Hippocampal formation (tissue), 2 donors: ENCODE measurements around the gene TBC1D26.
"Not testable (repeated sequence)": the region's sequence is repeated elsewhere in the genome, so short reads cannot be mapped to it uniquely, and the experiment has no call there.

Experiments used
- DNase-seq, 2 donors: peaks; one replicate each; lab custom pipeline; 2025; lab: John Stamatoyannopoulos, UW

Gene TBC1D26

DNA sequence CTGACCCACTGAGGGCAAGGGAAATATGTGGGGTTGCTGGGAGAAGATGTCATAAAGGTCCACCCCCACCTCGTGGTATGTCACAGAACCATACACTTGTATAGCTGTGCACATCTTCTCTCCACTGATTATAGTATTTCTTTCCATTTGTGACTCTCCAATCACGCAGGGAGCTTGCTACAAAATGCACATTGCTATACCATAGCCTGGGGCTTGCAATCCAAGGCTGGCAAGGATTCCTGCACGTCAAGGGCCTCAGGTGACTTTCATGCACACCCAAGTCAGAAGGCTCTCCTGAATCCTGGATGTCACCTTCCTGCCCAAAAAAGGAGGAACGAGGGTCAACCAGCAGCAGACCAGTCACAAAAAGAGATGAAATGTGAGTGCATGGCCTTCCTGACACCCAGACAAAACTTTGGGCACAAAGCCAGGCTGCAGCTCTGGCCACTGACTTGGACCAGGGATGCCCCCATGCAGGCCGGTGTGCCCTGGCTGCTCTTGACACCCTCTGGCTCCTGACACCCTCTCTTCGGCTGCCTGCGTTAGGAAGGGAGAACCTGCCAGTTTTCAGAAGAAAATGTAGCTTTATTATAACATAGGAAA, 12.1 kb downstream of the TBC1D26 start:
- DNase-seq, result no peak

DNA sequence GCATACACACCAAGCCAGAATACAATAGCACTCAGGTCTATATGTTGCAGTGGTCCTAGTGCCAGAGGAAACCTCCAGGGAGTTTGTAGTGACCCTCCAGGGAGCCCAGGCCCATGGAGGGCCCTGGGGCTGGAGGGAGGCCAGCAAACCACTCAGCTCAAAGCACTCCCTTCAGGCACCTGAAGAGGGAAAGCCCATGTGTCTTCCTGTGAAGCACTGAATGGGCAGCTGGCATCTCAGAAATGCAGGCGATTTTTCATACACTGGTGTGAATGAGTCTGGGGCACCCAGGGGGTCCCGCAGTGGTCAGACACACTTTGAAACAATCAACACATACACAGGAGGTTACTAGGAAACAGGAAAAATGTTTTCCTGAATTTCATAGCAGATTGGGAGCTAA, 12.8 kb downstream of the TBC1D26 start:
- no peak for DNase-seq

DNA sequence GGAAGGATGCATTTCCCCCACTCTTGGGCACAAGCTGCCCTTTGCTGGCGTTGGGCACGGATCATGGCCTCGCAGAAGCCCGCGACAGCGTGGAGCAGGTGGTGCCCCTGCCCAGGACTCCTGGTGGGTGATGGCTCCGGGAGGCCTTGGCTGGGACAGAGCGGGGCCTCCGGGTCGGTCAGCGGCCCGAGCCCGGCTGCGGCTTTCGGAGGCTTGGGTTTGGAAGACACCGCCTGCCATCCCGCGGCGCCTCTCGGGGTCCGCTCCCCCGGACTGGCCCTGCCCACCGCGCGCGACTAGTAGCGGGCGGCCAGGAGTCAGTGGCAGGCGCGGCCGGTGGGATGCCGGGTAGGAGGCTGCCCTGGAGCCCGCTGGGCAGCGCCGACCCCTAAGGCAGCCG, 17.3 kb downstream of the TBC1D26 start:
- not testable (repeated sequence) for DNase-seq

DNA sequence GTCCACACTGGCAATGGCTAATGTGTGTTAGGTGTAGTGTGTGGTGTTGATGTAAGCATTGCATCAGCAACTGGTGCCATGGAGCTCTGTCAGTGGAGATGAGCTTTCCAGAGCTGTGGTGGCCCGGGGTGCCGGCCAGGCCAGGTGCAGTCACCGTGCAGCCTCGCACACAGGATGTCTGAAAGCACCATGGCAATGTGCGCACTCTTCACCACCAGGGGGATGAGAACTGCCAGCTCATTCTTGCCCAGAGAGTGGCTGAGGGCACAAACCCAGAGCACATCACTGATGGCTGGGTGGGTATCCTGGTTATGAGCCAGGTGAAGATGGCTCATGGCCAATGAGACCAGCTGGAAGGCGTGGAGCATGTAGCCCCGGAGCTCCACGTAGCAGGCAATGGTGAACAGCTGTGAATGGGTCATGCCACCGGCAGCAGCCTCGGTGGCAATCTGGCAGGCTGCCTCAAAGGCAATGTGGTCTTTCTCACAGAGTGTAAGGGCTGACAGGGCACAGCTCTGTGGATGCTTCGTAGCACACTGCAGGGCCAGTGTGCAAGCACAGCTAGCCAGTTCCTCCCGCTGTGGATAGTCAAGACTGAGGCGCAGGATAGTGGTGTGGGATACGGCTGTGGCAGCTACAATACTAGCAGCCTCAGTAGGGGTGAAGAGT, 36.9 kb downstream of the TBC1D26 start:
- not testable (repeated sequence) for DNase-seq

DNA sequence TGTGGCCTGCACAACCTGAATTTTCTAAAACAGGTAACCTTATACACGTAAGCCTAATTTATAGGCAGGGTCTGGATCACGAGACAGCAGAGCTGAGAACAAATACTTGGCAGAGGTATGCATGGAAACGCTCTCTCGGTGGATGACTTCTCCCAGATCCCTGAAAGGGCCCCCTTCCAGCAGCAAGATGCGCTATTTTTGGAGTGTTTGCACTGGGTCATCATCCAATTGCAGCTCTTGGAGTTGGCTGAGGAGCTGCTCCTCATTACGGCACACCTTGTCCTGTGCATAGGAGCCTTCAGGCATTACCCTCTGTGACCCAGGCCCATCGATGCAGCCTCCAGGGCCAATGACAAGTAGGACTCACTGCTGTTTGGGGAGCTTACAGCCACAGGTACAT, 38.6 kb downstream of the TBC1D26 start:
- not testable (repeated sequence) for DNase-seq

DNA sequence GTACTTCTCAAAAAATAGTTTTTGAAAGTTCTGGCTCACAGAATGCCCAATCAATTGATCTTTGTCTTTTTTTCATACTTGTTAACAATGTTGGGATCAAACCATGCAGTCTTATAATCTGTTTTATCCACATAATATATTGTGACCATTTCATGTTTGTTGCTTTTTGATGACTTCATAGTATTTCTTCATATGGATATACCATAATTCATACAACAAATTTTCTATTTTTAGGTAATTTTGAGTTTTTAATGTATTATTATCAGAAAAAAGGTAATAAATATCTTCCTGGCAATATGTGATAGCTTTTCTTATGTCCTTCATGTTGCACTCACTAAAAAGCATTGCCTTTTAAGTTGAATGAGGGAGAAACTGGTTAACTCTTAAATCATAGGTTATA, 44.8 kb downstream of the TBC1D26 start:
- DNase-seq, result no peak

DNA sequence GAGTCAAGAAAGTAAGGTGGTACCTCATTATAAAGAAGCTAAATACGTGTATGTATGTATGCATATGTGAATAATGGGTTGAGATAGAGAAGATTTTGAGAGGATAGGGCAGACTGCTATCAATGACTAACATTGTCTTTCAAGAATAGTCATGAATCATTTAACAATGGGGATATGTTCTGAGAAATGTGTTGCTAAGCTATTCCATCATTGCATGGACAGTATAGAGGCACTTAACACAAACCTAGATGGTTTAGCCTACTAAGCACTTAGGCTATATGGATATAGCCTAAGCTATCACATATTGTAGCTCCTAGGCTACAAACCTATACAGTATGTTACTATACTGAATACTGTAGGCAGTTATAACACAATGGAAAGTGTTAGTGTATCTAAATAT, 45.2 kb downstream of the TBC1D26 start:
- DNase-seq, result no peak

DNA sequence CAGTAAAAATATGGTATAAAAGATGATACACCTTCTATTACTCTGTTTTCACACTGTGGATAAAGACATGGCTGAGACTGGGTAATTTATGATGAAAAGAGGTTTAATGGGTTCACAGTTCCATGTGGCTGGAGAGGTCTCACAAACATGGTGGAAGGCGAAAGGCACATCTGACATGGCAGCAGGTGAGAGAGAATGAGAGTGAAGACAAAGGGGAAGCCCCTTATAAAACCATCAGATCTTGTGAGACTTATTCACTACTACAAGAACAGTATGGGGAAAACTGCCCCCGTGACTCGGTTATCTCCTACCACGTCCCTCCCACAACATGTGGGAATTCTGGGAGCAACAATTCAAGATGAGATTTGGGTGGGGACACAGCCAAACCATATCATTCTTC, 45.6 kb downstream of the TBC1D26 start:
- no peak for DNase-seq

DNA sequence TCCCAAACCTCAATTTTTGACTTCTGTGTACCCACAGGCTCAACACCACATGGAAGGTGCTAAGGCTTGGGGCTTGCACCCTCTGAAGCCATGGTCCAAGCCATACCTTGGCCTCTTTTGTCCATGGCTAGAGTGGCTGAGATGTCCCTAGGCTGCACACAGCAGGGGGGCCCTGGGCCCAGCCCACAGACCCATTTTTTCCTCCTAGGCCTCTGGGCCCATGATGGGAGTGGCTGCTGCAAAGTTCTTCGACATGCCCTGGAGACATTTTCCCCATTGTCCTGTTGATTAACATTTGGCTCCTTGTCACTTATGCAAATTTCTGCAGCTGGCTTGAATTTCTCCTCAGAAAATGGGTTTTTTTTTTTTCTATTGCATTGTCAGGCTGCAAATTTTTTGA, 47.0 kb downstream of the TBC1D26 start:
- no peak for DNase-seq

DNA sequence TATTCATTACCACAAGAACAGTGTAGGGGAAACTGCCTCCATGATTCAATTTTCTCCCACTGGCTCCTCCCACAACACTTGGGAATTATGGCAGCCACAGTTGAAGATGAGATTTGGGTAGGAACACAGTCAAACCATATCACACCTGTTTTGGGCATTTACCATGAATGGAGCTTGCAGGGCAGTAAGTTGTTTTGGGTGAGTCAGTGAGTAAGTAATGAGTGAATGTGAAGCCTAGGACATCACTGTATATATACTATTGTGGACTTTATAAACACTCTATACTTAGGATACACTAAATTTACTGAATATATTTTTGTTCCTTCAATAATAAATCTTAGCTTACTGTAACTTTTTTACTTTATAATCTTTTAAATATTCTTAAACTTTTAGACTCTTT, 48.1 kb downstream of the TBC1D26 start:
- DNase-seq, result no peak

DNA sequence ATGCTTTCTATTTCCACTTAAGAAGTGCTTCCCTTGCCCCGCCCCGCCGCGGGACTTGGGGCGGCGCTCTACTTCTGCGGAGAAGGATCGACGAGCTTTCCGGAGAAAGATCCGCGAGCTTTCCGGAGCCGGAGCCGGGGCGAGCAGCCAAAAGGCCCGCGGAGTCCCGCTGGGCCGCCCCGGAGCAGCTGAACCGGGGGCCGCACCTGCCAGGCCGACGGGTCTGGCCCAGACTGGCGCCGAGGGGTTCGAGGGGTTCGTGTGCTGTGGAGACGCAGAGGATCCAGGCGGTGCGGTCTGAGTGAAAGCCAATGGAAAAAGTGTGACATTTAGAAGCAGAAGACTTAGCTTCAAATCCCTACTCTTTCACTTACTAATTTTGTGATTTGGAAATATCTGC, 50.8 kb downstream of the TBC1D26 start:
- no peak for DNase-seq

DNA sequence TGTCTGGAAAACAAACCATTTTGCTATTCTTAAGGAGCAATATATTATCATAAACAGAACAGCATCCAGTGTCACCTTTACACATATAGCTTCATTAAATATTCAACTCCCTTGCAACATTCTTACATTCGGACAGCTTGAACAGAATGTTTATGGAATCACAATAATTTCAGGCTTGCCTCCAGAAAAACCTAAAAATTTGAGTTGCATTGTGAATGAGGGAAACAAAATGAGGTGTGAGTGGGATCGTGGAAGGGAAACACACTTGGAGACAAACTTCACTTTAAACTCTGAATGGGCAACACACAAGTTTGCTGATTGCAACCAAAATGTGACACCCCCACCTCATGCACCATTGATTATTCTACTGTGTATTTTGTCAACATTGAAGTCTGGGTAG, 51.4 kb downstream of the TBC1D26 start:
- DNase-seq, result no peak

DNA sequence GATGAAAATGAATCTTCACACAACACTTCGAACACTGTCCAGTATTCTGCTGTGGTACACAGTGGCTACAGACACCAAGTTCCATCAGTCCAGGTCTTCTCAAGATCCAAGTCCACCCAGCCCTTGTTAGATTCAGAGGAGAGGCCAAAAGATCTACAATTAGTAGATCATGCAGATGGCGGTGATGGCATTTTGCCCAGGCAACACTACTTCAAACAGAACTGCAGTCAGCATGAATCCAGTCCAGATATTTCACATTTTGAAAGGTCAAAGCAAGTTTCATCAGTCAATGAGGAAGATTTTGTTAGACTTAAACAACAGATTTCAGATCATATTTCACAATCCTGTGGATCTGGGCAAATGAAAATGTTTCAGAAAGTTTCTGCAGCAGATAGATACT, 52.3 kb downstream of the TBC1D26 start:
- DNase-seq, result not testable (repeated sequence)

DNA sequence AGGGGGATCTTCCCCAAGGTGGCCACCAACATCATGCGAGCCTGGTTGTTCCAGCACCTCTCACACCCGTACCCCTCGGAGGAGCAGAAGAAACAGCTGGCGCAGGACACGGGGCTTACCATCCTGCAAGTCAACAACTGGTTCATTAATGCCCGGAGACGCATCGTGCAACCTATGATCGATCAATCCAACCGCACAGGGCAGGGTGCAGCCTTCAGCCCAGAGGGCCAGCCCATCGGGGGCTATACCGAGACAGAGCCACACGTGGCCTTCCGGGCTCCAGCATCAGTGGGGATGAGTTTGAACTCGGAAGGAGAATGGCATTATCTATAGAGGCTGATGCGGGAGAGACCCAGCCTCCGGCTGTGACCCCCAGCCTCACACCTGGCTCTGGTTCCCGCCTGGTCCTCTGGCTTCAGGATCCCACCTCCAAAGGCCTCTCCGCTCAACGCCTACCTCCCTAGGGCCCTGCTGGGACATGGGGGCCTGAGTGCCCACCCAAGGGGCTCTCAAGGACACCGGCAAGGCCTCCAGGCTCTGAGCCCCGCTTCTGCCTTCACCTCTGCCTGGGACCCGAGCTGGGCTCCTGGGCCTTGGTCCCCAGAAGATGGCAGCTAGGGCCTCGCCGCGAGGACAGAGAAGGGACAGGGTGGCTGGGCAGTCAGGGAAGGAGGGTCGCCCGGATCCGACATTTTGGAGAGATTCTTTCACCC, 55.4 kb downstream of the TBC1D26 start:
- not testable (repeated sequence) for DNase-seq

DNA sequence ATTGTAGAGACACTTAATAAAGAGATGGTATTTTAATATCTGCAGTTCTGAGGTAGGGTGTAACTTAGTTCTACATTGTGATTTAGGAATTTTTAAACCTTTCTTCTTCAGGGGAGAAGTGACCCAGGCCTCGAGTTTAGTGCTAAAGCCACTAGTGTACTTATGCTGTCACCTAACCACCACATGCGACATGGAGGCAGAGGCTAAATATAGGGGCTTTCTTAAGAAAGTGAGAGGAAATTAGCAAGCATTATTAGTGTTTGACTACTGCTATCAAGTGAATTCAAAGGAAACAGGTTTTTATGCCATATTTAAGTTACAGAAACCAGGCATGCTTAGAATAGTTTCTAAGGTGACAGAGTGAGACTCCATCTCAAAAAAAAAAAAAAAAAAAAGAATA, 56.3 kb downstream of the TBC1D26 start:
- not testable (repeated sequence) for DNase-seq
